DND-41 (cell line): ENCODE results near the gene MLLT1.

ENCODE experiments used
- ATAC-seq: fragments of 200-7000 bp; cut with Tn5 transposase; 3 replicates; pipeline ENCODE4 v1.9.1; 2021; ENCODE audit warnings: low read depth; ENCODE audit not compliant: insufficient read depth
- DNase-seq: peaks from one replicate; pipeline ENCODE4 v3.0.0-alpha.2; 2020
- H2AFZ ChIP-seq: 2 replicates; pipeline ENCODE4 v1.6.0; 2012; ENCODE audit warnings: low read depth, low read length
- H3K27ac ChIP-seq: 2 replicates; pipeline ENCODE4 v1.5.1; 2012; ENCODE audit warnings: low read length, inconsistent platforms
- H3K27me3 ChIP-seq: fragments of 200-600 bp; sonication (generic); 2 replicates; pipeline ENCODE4 v1.6.0; 2012; ENCODE audit warnings: low read length, mild to moderate bottlenecking, inconsistent platforms; ENCODE audit not compliant: insufficient read depth, poor library complexity
- H3K36me3 ChIP-seq: 2 replicates; pipeline ENCODE4 v1.5.1; 2012; ENCODE audit warnings: low read length, inconsistent platforms; ENCODE audit not compliant: insufficient read depth
- H3K4me1 ChIP-seq: 2 replicates; pipeline ENCODE4 v1.5.1; 2012; ENCODE audit warnings: mild to moderate bottlenecking, low read length; ENCODE audit not compliant: insufficient read depth
- H3K4me2 ChIP-seq: 2 replicates; pipeline ENCODE4 v1.6.0; 2012; ENCODE audit warnings: mild to moderate bottlenecking, moderate library complexity, low read length, inconsistent platforms; ENCODE audit not compliant: insufficient read depth
- H3K4me3 ChIP-seq, 2 experiments: fragments of 200-600 bp in 1 of 2; shearing (Covaris generic) in 1 of 2; 2 replicates each; pipeline ENCODE4 v1.5.1; 2012 to 2016; ENCODE audit warnings: inconsistent platforms in 2 of 2, low read length in 2 of 2, mild to moderate bottlenecking in 2 of 2, low read depth in 1 of 2, moderate library complexity in 1 of 2
- H3K79me2 ChIP-seq: 2 replicates; pipeline ENCODE4 v1.6.0; 2012; ENCODE audit warnings: low read length, inconsistent platforms; ENCODE audit not compliant: insufficient read depth
- H3K9ac ChIP-seq: 2 replicates; pipeline ENCODE4 v1.6.0; 2012; ENCODE audit warnings: low read depth, mild to moderate bottlenecking, inconsistent platforms, low read length, moderate library complexity
- H3K9me3 ChIP-seq: 2 replicates; pipeline ENCODE4 v1.5.1; 2012; ENCODE audit warnings: low read length, moderate library complexity, mild to moderate bottlenecking, inconsistent platforms; ENCODE audit not compliant: insufficient read depth, severe bottlenecking
- H4K20me1 ChIP-seq: 2 replicates; pipeline ENCODE4 v1.6.0; 2012; ENCODE audit warnings: low read length; ENCODE audit not compliant: insufficient read depth
- EZH2 ChIP-seq: IDR thresholded peaks from 3 replicates; pipeline ENCODE4 v1.6.1; 2012; ENCODE audit warnings: borderline replicate concordance, low read depth, mild to moderate bottlenecking, moderate library complexity, low read length, inconsistent platforms; ENCODE audit not compliant: severe bottlenecking
- TF ChIP-seq, protein P1 (sequence below): IDR thresholded peaks from 2 replicates; pipeline ENCODE4 v1.5.1; 2012; ENCODE audit warnings: borderline replicate concordance, low read length, moderate library complexity, mild to moderate bottlenecking; ENCODE audit not compliant: poor library complexity, severe bottlenecking; ENCODE audit errors: extremely low read depth

Gene MLLT1

DNA sequence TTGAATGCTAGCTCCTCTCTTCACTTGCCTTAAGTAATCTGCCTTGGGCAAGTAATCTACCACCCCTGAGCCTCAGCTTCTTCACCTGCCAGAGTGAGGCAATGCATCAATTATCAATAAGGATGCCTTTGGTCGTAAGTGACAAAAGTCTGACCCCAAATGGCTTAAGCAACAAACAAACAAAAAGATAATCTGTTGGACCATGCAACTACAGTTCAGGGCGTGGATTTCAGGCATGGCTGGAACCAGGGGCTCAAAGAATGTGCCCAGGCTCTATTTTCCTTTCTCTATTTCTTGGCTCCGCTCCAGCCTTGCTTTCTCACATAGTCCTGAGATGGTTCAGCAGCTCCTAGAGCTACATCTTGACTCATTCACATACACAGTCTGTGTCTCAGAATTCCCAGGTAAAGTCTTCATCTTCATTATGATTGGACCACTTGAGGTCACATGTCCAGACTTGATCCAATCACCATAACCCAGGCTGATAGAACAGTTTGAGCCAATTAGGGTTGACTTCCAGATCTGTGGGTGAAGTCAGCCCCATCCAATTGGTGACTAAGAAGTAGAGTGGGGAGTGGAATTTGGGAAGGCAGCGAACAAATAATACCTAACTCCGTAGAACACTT is 114.8 kb downstream of the MLLT1 start:
- DNase-seq (no peak), ATAC-seq (no peak)
- Histone ChIP-seq H3K27ac (no peak overlapping the region), H3K9ac (no peak overlapping the region), H3K27me3 (no peaks in the 10 kb centered on the region), H3K4me3 (no peak overlapping the region), H3K9me3 (no peaks in the 10 kb centered on the region), H3K4me2 (no peak overlapping the region), H3K36me3 (no peaks in the 10 kb centered on the region), H4K20me1 (no peaks in the 10 kb centered on the region), H3K4me1 (no peaks in the 10 kb centered on the region), H2AFZ (no peak overlapping the region), H3K79me2 (no peaks in the 10 kb centered on the region)
- TF ChIP-seq, protein P1, sequence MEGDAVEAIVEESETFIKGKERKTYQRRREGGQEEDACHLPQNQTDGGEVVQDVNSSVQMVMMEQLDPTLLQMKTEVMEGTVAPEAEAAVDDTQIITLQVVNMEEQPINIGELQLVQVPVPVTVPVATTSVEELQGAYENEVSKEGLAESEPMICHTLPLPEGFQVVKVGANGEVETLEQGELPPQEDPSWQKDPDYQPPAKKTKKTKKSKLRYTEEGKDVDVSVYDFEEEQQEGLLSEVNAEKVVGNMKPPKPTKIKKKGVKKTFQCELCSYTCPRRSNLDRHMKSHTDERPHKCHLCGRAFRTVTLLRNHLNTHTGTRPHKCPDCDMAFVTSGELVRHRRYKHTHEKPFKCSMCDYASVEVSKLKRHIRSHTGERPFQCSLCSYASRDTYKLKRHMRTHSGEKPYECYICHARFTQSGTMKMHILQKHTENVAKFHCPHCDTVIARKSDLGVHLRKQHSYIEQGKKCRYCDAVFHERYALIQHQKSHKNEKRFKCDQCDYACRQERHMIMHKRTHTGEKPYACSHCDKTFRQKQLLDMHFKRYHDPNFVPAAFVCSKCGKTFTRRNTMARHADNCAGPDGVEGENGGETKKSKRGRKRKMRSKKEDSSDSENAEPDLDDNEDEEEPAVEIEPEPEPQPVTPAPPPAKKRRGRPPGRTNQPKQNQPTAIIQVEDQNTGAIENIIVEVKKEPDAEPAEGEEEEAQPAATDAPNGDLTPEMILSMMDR = no peak
- TF ChIP-seq EZH2 = no peak

DNA sequence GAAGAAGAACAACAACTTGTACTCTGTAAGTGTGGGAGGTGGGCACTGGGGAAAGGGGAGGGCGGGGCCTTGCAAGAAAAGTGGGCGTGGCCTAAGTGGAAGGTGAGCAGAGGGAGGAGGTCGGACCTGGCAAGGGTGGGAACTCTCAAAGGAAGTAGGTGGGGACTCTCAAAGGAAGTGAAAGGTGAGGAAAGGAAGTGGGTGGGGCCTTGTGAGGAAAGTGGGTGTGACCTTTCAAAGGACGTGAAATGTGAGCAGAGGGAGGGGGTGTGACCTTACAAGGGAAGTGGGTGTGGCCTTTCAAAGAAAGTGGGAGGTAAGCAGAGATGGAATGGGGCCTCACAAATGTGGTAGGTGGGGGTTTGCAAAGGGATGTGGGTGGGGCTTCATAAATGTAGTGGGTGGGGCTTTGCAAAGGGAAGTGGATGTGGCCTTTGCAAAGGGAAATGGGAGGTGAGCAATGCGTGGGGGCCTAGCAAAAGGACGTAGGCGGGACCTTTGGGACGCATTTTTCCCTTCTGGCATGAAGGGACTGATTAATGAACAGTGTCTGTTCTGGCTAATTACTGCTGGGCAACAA is 118.4 kb downstream of the MLLT1 start:
- Histone ChIP-seq H2AFZ (no peak overlapping the region), H3K36me3 (no peaks in the 10 kb centered on the region), H3K4me3 (no peak overlapping the region), H3K4me1 (no peaks in the 10 kb centered on the region), H3K9ac (no peak overlapping the region), H3K79me2 (no peaks in the 10 kb centered on the region), H3K27me3 (no peaks in the 10 kb centered on the region), H3K4me2 (no peak overlapping the region), H3K27ac (no peak overlapping the region), H4K20me1 (no peaks in the 10 kb centered on the region), H3K9me3 (no peaks in the 10 kb centered on the region)
- TF ChIP-seq EZH2 = no peak
- TF ChIP-seq, protein P1 = no peak
- ATAC-seq (peak; percentile 67), DNase-seq (peak; percentile 73)
